NCI-H2171 (cell line): ENCODE measurements around the gene ATP1B4.
A peak's percentile ranks its signal among the peaks of the same experiment; 100 is the strongest.

Experiments used
- DNase-seq: peaks from one replicate; lab custom pipeline; 2025; lab: John Stamatoyannopoulos, UW

Gene ATP1B4

GRCh38 chrX:120377179-120377578, 15.3 kb downstream of the ATP1B4 start:
- no peak for DNase-seq

- no peak for DNase-seq
Observed at GRCh38 chrX:120377715-120378114, 15.8 kb downstream of the ATP1B4 start.

- no peak for DNase-seq
Observed at GRCh38 chrX:120378570-120378969, 16.7 kb downstream of the ATP1B4 start.

- DNase-seq: no peak
Observed at GRCh38 chrX:120379937-120380681, 18.2 kb downstream of the ATP1B4 start.

- no peak for DNase-seq
Observed at GRCh38 chrX:120380699-120381098, 18.8 kb downstream of the ATP1B4 start.

- DNase-seq: no peak
Observed at GRCh38 chrX:120401301-120401700, 39.4 kb downstream of the ATP1B4 start.

- no peak for DNase-seq
Observed at GRCh38 chrX:120402369-120402768, 40.5 kb downstream of the ATP1B4 start.

GRCh38 chrX:120406638-120407037, 44.7 kb downstream of the ATP1B4 start:
- DNase-seq: no peak

- DNase-seq: no peak
Observed at GRCh38 chrX:120408168-120408567, 46.3 kb downstream of the ATP1B4 start.

GRCh38 chrX:120419463-120419862, 57.6 kb downstream of the ATP1B4 start:
- no peak for DNase-seq

GRCh38 chrX:120426599-120426998, 64.7 kb downstream of the ATP1B4 start:
- no peak for DNase-seq

- no peak for DNase-seq
Observed at GRCh38 chrX:120428309-120428708, 66.4 kb downstream of the ATP1B4 start.

- peak; percentile 0 for DNase-seq
Observed at GRCh38 chrX:120429776-120430540, 68.1 kb downstream of the ATP1B4 start.
